Ishikawa (cell line): ENCODE measurements around the gene UBN2.

Experiments used
- CEBPB ChIP-seq: IDR thresholded peaks from 2 replicates; pipeline ENCODE4 v1.6.1; 2012
- CREB1 ChIP-seq: IDR thresholded peaks from 2 replicates; pipeline ENCODE4 v1.6.1; 2012; ENCODE audit warnings: low read depth
- FOXM1 ChIP-seq: IDR thresholded peaks from 2 replicates; pipeline ENCODE4 v1.6.1; 2012; ENCODE audit warnings: low read depth, borderline replicate concordance
- RAD21 ChIP-seq: IDR thresholded peaks from 2 replicates; pipeline ENCODE4 v1.6.1; 2012; ENCODE audit warnings: low read depth
- TAF1 ChIP-seq: IDR thresholded peaks from 2 replicates; pipeline ENCODE4 v1.6.1; 2012; ENCODE audit warnings: low read depth, mild to moderate bottlenecking
- YY1 ChIP-seq: IDR thresholded peaks from 2 replicates; pipeline ENCODE4 v1.6.1; 2012; ENCODE audit warnings: low read depth
- TF ChIP-seq, protein P1 (sequence below): IDR thresholded peaks from 2 replicates; pipeline ENCODE4 v1.6.1; 2012

DNA sequence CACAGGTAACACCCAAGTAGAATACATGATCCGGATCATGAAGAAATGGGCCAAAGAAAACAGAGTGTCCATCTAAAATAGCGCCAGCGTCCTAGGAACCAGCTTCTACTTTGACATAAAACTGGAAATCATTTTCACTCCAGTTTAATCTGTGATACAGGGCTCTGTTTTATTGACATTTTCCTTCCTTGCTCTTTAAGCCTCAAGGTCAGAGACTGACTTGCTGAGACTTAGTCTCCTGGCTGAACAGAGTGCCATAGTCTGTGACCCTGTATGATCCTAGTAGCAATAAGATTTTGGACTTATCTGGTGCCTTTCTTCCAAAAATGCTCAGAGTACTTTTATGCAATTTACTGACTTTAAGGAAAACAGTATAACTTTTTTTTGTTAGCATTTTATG is 41.7 kb upstream of the UBN2 start:
- TF ChIP-seq TAF1 (no peak), CREB1 (no peak), RAD21 (no peak), CEBPB (no peak), FOXM1 (no peak), YY1 (no peak)
- TF ChIP-seq, protein P1, sequence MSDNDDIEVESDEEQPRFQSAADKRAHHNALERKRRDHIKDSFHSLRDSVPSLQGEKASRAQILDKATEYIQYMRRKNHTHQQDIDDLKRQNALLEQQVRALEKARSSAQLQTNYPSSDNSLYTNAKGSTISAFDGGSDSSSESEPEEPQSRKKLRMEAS = no peak
